ENCODE measurements around the gene SOX11.

SOX11 gene

DNA sequence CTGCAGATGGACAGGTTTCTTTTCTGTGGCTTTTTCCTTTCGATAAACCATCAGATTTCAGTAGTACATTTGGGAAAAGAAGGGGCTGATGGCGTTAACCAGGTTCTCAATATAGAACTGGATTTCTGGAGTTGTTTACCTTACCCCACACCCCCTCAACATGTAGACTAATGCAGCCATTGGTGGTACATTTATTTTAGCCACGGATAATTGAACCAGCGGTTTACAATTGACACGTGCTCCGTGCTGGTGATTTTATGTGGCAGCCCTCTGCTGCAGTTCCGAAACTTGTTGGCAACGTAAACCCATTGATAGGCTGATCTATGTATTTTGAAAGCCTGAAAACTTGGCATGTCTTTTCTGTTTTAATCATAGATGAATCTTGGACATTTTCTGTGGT, 5.4 kb downstream of the SOX11 start:
- no peaks in the 10 kb centered on the region for H3K9me3 ChIP-seq (ENCODE audit: insufficient read depth, low read depth, low read length)
- no peak overlapping the region for H3K9ac ChIP-seq (ENCODE audit: low read depth, low read length, poor library complexity, severe bottlenecking)
- H3K9me2 ChIP-seq (replicated peaks; ENCODE audit: low read depth, low read length), result no peaks in the 10 kb centered on the region
- H3K4me1 ChIP-seq (ENCODE audit: insufficient read depth, low read length, poor library complexity, severe bottlenecking), result no peaks in the 10 kb centered on the region
- H2AFZ ChIP-seq (ENCODE audit: low read length), result no peak overlapping the region
- no peaks in the 10 kb centered on the region for H3K27me3 ChIP-seq (ENCODE audit: insufficient read depth, low read length, poor library complexity, severe bottlenecking)
- no peaks in the 10 kb centered on the region for H3K79me2 ChIP-seq (ENCODE audit: insufficient read depth, low read length)
- H3F3A ChIP-seq (ENCODE audit: low read depth), result no peaks in the 10 kb centered on the region
- H3K4me2 ChIP-seq (ENCODE audit: low read depth, low read length, poor library complexity, severe bottlenecking), result no peak overlapping the region
- H4K20me1 ChIP-seq (ENCODE audit: insufficient read depth, low read length, poor library complexity, severe bottlenecking), result no peaks in the 10 kb centered on the region
- no peaks in the 10 kb centered on the region for H3K36me3 ChIP-seq (ENCODE audit: insufficient read depth, low read length)
- no peak for TF ChIP-seq EZH2phosphoT487 (IDR thresholded peaks at IDR 0.05; ENCODE audit: borderline replicate concordance)
- TF ChIP-seq, protein P1, sequence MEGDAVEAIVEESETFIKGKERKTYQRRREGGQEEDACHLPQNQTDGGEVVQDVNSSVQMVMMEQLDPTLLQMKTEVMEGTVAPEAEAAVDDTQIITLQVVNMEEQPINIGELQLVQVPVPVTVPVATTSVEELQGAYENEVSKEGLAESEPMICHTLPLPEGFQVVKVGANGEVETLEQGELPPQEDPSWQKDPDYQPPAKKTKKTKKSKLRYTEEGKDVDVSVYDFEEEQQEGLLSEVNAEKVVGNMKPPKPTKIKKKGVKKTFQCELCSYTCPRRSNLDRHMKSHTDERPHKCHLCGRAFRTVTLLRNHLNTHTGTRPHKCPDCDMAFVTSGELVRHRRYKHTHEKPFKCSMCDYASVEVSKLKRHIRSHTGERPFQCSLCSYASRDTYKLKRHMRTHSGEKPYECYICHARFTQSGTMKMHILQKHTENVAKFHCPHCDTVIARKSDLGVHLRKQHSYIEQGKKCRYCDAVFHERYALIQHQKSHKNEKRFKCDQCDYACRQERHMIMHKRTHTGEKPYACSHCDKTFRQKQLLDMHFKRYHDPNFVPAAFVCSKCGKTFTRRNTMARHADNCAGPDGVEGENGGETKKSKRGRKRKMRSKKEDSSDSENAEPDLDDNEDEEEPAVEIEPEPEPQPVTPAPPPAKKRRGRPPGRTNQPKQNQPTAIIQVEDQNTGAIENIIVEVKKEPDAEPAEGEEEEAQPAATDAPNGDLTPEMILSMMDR (conservative IDR thresholded peaks at IDR 0.05; ENCODE audit: low read length), result no peak
- H3K4me3 ChIP-seq (ENCODE audit: low read length, poor library complexity, severe bottlenecking), result no peak overlapping the region

DNA sequence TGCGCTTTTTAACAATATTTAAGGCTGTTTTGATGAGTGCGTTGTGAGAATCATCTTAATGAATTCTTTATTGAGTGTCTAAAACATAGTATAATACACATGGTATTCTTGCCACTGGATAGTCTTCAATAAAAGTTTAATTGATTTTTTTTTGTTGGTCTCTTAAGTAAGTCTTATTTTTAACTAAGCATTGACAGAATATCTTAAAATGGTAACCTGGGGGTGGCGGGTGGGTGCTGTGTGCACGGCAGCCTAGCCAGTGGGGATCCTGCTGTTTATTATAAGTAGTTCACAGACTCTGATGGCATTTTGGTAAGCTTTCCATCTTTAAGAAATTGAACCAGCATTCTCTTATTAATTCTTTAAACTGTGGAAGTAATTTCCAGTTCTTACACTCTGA, 6.0 kb downstream of the SOX11 start:
- Histone ChIP-seq H3K9me2 (replicated peaks; ENCODE audit: low read depth, low read length) (no peaks in the 10 kb centered on the region), H2AFZ (ENCODE audit: low read length) (no peak overlapping the region), H3K36me3 (ENCODE audit: insufficient read depth, low read length) (no peaks in the 10 kb centered on the region), H3K4me1 (ENCODE audit: insufficient read depth, low read length, poor library complexity, severe bottlenecking) (no peaks in the 10 kb centered on the region), H4K20me1 (ENCODE audit: insufficient read depth, low read length, poor library complexity, severe bottlenecking) (no peaks in the 10 kb centered on the region), H3K27me3 (ENCODE audit: insufficient read depth, low read length, poor library complexity, severe bottlenecking) (no peaks in the 10 kb centered on the region), H3K79me2 (ENCODE audit: insufficient read depth, low read length) (no peaks in the 10 kb centered on the region), H3K9me3 (ENCODE audit: insufficient read depth, low read depth, low read length) (no peaks in the 10 kb centered on the region), H3K4me3 (ENCODE audit: low read length, poor library complexity, severe bottlenecking) (no peak overlapping the region), H3K9ac (ENCODE audit: low read depth, low read length, poor library complexity, severe bottlenecking) (no peak overlapping the region), H3F3A (ENCODE audit: low read depth) (no peaks in the 10 kb centered on the region), H3K4me2 (ENCODE audit: low read depth, low read length, poor library complexity, severe bottlenecking) (no peak overlapping the region)
- TF ChIP-seq, protein P1 (conservative IDR thresholded peaks at IDR 0.05; ENCODE audit: low read length), result no peak

DNA sequence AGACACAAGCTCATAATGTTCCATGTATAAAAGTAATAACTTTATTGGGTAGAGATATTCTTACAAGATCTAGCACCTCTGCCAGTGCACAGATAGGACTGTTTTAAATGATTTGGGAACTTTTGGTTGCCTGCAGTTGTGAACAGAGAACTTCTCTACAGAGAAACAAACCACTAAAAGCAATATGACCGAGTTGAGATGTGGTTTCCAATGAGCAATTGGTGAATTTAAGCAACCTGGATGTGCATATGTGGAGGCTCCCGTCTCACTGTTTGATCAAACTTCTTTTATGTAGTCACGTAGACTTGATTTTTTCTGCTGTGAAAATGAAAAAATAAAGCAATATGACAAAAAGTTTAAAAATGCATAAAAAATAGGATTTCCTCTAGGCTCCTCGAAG, 7.8 kb downstream of the SOX11 start:
- TF ChIP-seq, protein P1 (conservative IDR thresholded peaks at IDR 0.05; ENCODE audit: low read length), result no peak
- TF ChIP-seq EZH2phosphoT487 (IDR thresholded peaks at IDR 0.05; ENCODE audit: borderline replicate concordance), result no peak
- no peaks in the 10 kb centered on the region for H3K36me3 ChIP-seq (ENCODE audit: insufficient read depth, low read length)
- H2AFZ ChIP-seq (ENCODE audit: low read length), result no peak overlapping the region
- no peaks in the 10 kb centered on the region for H3F3A ChIP-seq (ENCODE audit: low read depth)
- no peaks in the 10 kb centered on the region for H3K79me2 ChIP-seq (ENCODE audit: insufficient read depth, low read length)
- H3K9ac ChIP-seq (ENCODE audit: low read depth, low read length, poor library complexity, severe bottlenecking), result no peak overlapping the region
- H3K4me2 ChIP-seq (ENCODE audit: low read depth, low read length, poor library complexity, severe bottlenecking), result no peak overlapping the region
- no peaks in the 10 kb centered on the region for H3K4me1 ChIP-seq (ENCODE audit: insufficient read depth, low read length, poor library complexity, severe bottlenecking)
- no peaks in the 10 kb centered on the region for H3K27me3 ChIP-seq (ENCODE audit: insufficient read depth, low read length, poor library complexity, severe bottlenecking)
- H4K20me1 ChIP-seq (ENCODE audit: insufficient read depth, low read length, poor library complexity, severe bottlenecking), result no peaks in the 10 kb centered on the region
- no peaks in the 10 kb centered on the region for H3K9me3 ChIP-seq (ENCODE audit: insufficient read depth, low read depth, low read length)
- no peak overlapping the region for H3K4me3 ChIP-seq (ENCODE audit: low read length, poor library complexity, severe bottlenecking)
- H3K9me2 ChIP-seq (replicated peaks; ENCODE audit: low read depth, low read length), result no peaks in the 10 kb centered on the region
